Iris pigment epithelial cell (primary cell): Measurements from ENCODE around the gene CMYA5.
A peak's percentile ranks its signal among the peaks of the same experiment; 100 is the strongest.
"Not testable (repeated sequence)": the region's sequence is repeated elsewhere in the genome, so short reads cannot be mapped to it uniquely, and the experiment has no call there.

ENCODE experiments used
- DNase-seq: peaks from one replicate; pipeline ENCODE4 v3.0.0-alpha.2; 2011; ENCODE audit warnings: low read depth

CMYA5 gene

GRCh38 chr5:79702606-79703380 is 13.2 kb downstream of the CMYA5 start:
- DNase-seq = peak; percentile 43

DNA sequence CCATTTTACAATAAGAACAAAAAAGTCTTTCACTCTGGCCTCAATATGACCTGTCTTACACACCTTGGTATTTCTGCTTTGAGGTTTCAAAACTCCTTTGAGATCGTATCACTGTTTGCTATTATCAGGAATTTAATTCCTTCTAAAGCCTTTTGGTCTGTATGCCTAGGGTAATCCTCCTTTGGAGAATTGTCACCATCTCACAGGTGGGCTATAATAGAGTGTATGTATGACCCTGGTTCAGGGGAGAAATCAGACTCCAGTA is 13.7 kb downstream of the CMYA5 start:
- no peak for DNase-seq

DNA sequence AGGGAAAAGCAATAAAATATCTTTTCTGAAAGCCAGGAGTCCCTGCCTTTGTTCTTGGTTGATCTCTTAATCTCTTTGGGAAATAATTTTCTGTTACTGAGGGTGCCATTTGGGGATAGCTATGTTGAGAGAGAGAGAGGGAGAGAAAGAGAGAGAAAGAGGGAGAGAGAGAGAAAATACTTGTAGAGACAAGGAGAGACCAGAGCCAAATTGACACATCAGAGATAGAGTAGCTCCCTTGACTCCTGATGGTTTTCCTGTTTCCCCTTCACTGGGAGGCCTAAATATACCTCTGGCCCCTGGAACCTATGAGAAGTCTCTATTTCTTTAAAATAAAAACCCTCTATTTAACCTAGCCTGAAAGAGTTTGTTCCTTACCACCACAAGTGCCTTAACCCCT is 14.9 kb downstream of the CMYA5 start:
- DNase-seq = no peak

DNA sequence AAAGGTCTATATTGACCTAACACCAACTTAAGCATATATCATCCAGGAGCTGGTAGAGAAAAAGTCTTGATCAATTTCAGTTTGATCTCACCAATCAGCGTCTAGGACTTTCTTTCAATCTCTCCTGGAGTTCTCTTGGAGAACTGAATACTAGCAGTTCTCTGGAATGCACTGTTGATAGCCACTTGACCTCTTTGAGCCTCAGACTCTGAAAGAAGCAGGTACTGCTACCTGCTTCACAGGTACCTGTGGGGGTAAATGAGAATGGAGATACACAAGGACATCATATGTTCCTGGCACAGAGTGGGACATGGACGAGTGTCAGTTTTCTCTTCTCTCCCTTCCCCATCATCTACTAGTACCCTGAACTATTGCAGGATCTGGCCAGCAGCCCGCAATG is 16.0 kb downstream of the CMYA5 start:
- no peak for DNase-seq

DNA sequence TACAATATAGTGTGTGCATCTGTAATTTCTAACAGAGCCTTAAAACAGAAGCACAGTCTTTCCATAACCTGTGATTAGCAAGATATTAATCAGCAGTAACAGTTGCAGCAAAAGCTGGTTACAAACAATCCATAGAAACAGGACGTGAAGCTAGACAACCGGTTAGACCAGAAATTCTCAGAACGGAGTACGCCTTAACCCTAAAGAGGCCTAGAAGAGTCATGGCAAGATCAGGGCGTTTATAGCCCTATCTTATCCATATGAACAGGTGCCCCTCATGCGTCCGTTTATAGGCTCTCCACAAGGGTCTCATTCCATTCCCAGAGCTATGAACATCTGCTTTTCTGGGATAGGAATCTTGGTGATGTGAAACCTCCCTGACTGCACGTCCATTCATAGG is 16.7 kb downstream of the CMYA5 start:
- not testable (repeated sequence) for DNase-seq

GRCh38 chr5:79707535-79707934 is 17.9 kb downstream of the CMYA5 start:
- no peak for DNase-seq

DNA sequence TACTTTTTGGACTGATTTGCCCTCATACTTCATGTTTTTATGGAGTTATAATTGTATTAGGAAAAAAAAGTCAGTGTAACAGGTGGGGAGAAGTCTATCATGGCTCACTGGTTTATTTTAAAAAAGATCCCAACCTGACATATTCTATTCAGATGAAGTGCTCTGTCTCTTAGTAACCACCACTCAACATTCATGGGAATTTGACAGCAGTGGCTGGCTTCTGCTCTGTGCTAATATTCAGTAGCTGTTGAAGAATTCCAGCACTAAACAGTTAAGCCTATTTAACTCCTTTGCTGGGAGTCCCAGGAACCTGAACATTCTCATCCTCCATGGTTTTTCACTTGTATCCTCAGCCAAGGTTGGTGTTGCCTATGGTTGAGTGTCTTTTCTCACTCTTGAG is 23.1 kb downstream of the CMYA5 start:
- DNase-seq = no peak

GRCh38 chr5:79713727-79714126 is 24.1 kb downstream of the CMYA5 start:
- no peak for DNase-seq

GRCh38 chr5:79716839-79717238 is 27.2 kb downstream of the CMYA5 start:
- no peak for DNase-seq

- DNase-seq = no peak
Measured at GRCh38 chr5:79720096-79720495, 30.5 kb downstream of the CMYA5 start.

- DNase-seq = no peak
Measured at GRCh38 chr5:79727451-79728355, 38.1 kb downstream of the CMYA5 start.

DNA sequence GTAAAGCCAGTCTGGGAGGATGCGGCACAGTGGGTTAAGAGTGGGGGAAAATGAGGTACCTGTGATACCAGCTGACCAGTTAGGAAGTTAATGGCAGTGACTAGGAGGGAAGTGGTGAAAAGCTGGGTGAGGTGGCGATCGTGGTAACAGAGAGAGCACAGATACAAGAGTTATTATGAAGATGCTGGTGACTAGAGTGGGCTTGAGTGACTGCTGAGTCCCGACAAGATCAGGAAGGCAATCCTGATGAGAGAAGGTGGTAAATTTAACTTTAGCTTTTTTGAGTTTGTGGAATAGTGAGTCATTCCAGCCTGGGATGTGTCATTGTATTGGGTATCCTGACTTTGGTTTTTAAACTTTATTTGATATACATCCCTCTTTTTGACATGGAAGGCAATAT is 38.8 kb downstream of the CMYA5 start:
- no peak for DNase-seq

- no peak for DNase-seq
Measured at GRCh38 chr5:79729679-79730078, 40.0 kb downstream of the CMYA5 start.

DNA sequence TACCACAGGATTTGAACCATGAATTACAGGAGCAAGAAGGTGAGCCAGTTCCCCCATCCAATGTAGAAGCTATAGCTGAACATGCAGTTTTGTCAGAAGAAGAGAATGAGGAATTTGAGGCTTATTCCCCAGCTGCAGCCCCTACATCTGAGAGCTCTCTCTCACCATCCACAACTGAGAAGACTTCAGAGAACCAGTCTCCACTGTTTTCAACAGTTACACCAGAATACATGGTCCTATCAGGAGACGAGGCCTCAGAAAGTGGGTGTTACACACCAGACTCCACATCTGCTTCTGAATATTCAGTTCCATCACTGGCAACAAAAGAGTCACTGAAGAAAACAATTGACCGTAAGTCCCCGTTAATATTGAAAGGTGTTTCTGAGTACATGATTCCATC is 40.9 kb downstream of the CMYA5 start:
- DNase-seq = no peak

DNA sequence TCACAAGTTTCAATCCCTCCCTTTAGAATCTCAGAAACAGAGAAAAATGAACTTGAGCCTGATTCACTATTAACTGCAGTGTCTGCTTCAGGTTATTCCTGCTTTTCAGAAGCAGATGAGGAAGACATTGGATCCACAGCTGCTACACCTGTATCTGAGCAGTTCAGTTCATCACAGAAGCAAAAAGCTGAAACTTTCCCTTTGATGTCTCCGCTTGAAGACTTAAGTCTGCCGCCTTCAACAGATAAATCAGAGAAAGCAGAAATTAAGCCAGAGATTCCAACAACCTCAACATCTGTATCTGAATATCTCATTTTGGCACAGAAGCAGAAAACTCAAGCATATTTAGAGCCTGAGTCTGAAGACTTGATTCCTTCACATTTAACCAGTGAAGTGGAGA is 42.1 kb downstream of the CMYA5 start:
- no peak for DNase-seq

DNA sequence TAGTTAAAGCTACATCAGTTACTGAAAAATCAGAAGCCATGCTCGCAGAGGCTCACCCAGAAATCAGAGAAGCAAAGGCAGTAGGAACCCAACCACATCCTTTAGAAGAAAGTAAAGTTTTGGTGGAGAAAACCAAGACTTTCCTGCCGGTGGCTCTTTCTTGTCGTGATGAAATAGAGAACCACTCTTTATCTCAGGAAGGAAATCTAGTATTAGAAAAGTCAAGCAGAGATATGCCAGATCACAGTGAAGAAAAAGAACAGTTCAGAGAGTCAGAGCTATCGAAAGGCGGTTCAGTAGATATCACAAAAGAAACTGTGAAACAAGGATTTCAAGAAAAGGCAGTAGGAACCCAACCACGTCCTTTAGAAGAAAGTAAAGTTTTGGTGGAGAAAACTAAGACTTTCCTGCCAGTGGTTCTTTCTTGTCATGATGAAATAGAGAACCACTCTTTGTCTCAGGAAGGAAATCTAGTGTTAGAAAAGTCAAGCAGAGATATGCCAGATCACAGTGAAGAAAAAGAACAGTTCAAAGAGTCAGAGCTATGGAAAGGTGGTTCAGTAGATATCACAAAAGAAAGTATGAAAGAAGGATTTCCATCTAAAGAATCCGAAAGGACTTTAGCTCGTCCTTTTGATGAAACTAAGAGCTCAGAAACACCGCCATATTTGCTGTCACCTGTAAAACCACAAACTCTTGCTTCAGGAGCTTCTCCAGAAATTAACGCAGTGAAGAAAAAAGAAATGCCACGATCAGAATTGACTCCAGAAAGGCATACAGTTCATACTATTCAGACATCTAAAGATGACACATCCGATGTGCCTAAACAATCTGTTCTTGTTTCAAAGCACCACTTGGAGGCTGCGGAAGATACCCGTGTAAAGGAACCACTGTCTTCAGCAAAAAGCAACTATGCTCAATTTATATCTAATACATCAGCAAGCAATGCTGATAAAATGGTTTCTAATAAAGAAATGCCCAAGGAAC is 47.2 kb downstream of the CMYA5 start:
- no peak for DNase-seq

DNA sequence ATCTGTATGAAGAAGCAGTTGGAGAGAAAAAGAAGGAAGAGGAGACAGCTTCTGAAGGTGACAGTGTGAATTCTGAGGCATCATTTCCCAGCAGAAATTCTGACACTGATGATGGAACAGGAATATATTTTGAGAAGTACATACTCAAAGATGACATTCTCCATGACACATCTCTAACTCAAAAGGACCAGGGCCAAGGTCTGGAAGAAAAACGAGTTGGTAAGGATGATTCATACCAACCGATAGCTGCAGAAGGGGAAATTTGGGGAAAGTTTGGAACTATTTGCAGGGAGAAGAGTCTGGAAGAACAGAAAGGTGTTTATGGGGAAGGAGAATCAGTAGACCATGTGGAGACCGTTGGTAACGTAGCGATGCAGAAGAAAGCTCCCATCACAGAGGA is 48.7 kb downstream of the CMYA5 start:
- no peak for DNase-seq

GRCh38 chr5:79742549-79743136 is 53.0 kb downstream of the CMYA5 start:
- DNase-seq = no peak

- DNase-seq = peak; percentile 3
Measured at GRCh38 chr5:79743846-79744605, 54.4 kb downstream of the CMYA5 start.

- DNase-seq = no peak
Measured at GRCh38 chr5:79745255-79745654, 55.6 kb downstream of the CMYA5 start.
